ENCODE data around the gene SKAP1.
"Not testable (repeated sequence)": the region's sequence is repeated elsewhere in the genome, so short reads cannot be mapped to it uniquely, and the experiment has no call there.

The SKAP1 gene

GRCh38 chr17:48262982-48263730 lies 166.9 kb downstream of the SKAP1 start:
- no peak for TF ChIP-seq JUND (IDR thresholded peaks at IDR 0.05; ENCODE audit: low read depth)
- DNase-seq (ENCODE audit: low read depth in 1 of 2, low spot score in 1 of 2), result peak in 1 of 2 experiments; percentile 49
- in situ Hi-C loops (cut with HindIII; ENCODE audit: low pct_unique_long_range_greater_than_20kb, low sequenced_read_pairs), result no loop called here

GRCh38 chr17:48261297-48261880 lies 168.6 kb downstream of the SKAP1 start:
- in situ Hi-C loops (cut with HindIII; ENCODE audit: low pct_unique_long_range_greater_than_20kb, low sequenced_read_pairs), result no loop called here
- TF ChIP-seq JUND (IDR thresholded peaks at IDR 0.05; ENCODE audit: low read depth), result no peak
- peak in 1 of 2 experiments; percentile 67 for DNase-seq (ENCODE audit: low read depth in 1 of 2, low spot score in 1 of 2)

DNA sequence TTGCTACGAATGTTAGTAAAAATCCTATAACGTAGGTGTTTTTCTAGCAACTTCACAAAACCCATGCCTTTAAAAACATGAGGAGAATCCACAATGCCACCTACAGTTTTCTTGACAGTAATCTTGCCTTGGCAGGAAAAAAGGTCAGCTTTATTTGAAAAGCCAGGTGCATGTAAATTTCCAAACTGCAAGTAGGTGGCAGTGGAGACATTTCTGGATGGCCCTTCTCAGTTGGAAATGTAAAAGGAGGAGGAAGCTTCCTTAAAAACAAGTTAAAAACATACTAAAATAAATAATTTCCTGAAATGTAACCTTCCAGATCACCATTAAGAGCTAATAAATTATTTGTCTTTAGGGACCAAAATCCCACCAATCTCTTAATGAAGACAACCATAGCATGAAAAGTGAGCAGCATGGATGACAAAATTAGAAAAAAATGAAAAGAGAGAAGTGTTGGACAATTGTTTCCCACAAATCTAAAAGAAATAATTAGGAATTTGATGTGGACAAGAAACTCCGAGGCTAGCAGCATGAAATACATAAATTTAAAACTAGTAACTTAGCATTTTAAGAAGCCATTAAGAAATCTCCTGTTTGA lies 170.2 kb downstream of the SKAP1 start:
- no peak for TF ChIP-seq JUND (IDR thresholded peaks at IDR 0.05; ENCODE audit: low read depth)
- in situ Hi-C loops (cut with HindIII; ENCODE audit: low pct_unique_long_range_greater_than_20kb, low sequenced_read_pairs), result no loop called here
- peak; percentile 35 to 72 for DNase-seq (ENCODE audit: low read depth in 1 of 2, low spot score in 1 of 2)

DNA sequence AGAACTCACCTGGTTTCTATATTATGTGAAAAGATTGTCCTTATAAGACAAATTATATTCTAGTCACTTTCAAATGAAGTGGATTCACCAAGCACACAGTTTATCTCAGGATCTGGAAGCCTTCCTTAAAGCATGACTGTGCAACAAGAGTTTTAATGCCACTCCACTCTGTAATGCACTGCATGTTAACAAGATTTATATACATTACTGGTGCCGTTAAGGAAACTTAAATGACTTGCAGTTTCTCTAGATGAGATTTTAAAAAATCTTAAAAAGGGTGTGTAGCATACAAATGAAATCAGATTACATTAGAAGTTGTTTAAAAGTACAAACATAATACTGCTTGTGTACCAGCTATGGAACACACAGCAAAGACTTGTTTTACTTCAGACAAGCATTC lies 171.7 kb downstream of the SKAP1 start:
- DNase-seq (ENCODE audit: low read depth in 1 of 2, low spot score in 1 of 2), result no peak
- in situ Hi-C loops (cut with HindIII; ENCODE audit: low pct_unique_long_range_greater_than_20kb, low sequenced_read_pairs), result no loop called here
- no peak for TF ChIP-seq JUND (IDR thresholded peaks at IDR 0.05; ENCODE audit: low read depth)

DNA sequence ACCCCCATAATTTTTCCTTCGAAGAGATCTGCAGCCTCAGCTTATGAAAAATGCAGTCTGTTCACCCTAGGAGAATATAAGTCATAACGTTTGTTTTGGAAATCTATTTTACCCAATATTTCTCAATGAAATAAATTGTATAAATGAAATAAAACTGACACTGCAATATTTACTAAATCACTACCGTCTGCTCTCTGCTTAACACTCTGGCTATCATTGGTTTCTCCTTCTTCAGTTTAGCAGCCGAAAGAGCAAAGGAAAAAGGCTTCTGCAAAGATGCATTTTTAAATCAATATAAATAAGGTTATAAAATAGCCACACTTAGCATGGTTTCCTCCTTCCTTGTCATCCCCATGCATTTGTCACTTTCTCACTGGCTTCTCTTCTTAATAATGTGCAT lies 174.3 kb downstream of the SKAP1 start:
- no peak for DNase-seq (ENCODE audit: low read depth in 1 of 2, low spot score in 1 of 2)
- in situ Hi-C loops (cut with HindIII; ENCODE audit: low pct_unique_long_range_greater_than_20kb, low sequenced_read_pairs), result no loop called here
- no peak for TF ChIP-seq JUND (IDR thresholded peaks at IDR 0.05; ENCODE audit: low read depth)

DNA sequence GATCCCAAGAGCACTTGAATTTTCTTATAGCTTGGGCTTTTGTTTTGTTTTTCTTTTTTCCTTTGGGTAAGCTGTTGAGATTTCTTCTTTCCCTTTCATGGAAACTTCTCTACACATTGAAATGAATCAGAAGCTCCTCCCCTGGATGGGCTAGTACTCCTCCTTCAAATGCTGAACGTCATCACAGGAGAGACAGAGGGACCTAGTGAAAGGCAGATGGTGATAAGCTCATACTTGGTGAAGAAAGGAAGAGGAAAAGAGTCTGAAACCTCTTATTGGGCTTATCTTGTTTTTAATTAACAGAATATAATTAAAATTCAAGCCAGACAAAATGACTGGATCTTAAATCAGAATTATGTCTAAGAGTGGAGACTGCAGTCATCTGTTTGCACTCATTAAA lies 175.1 kb downstream of the SKAP1 start:
- in situ Hi-C loops (cut with HindIII; ENCODE audit: low pct_unique_long_range_greater_than_20kb, low sequenced_read_pairs), result no loop called here
- TF ChIP-seq JUND (IDR thresholded peaks at IDR 0.05; ENCODE audit: low read depth), result no peak
- DNase-seq (ENCODE audit: low read depth in 1 of 2, low spot score in 1 of 2), result no peak

DNA sequence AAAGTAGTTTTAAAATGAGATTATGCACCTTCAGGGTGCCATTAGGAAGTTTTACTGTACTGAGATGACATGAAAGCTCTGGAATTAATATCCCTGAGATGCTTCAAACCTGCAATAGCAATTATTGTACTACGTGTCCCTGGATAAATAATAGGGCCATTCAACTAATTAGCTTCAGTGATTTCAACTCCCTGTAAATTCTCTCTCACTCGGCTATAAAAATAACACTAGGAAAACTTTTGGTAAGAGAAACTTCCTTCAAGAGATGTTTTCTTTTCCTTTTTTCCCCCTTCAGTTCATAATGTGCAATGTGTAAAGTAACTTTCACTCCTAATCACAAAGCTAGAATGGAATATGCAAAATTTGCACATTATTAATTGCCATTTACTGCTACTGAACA lies 176.0 kb downstream of the SKAP1 start:
- in situ Hi-C loops (cut with HindIII; ENCODE audit: low pct_unique_long_range_greater_than_20kb, low sequenced_read_pairs), result no loop called here
- no peak for DNase-seq (ENCODE audit: low read depth in 1 of 2, low spot score in 1 of 2)
- TF ChIP-seq JUND (IDR thresholded peaks at IDR 0.05; ENCODE audit: low read depth), result no peak

GRCh38 chr17:48251950-48252349 lies 178.1 kb downstream of the SKAP1 start:
- in situ Hi-C loops (cut with HindIII; ENCODE audit: low pct_unique_long_range_greater_than_20kb, low sequenced_read_pairs), result no loop called here
- no peak for DNase-seq (ENCODE audit: low read depth in 1 of 2, low spot score in 1 of 2)
- no peak for TF ChIP-seq JUND (IDR thresholded peaks at IDR 0.05; ENCODE audit: low read depth)

GRCh38 chr17:48250949-48251348 lies 179.1 kb downstream of the SKAP1 start:
- DNase-seq (ENCODE audit: low read depth in 1 of 2, low spot score in 1 of 2), result no peak
- TF ChIP-seq JUND (IDR thresholded peaks at IDR 0.05; ENCODE audit: low read depth), result no peak
- in situ Hi-C loops (cut with HindIII; ENCODE audit: low pct_unique_long_range_greater_than_20kb, low sequenced_read_pairs), result no loop called here

DNA sequence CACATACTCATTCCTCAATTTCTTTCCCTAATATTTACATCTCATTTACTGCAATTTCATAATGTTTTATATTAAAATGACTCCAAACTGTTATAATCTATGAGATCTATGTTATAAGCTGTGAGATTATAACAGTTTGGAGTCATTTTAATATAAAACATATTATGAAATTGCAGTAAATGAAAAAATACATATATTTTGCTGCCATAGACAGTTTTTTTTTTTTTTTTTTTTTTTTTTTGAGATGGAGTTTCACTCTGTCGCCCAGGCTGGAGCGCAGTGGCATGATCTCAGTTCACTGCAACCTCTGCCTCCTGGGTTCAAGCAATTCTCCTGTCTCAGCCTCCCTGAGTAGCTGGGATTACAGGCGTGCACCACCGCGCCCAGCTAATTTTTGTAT lies 180.0 kb downstream of the SKAP1 start:
- DNase-seq (ENCODE audit: low read depth in 1 of 2, low spot score in 1 of 2); in situ Hi-C loops (cut with HindIII; ENCODE audit: low pct_unique_long_range_greater_than_20kb, low sequenced_read_pairs): not testable (repeated sequence)

GRCh38 chr17:48247603-48248002 lies 182.4 kb downstream of the SKAP1 start:
- in situ Hi-C loops (cut with HindIII; ENCODE audit: low pct_unique_long_range_greater_than_20kb, low sequenced_read_pairs), result no loop called here
- no peak for TF ChIP-seq JUND (IDR thresholded peaks at IDR 0.05; ENCODE audit: low read depth)
- no peak for DNase-seq (ENCODE audit: low read depth in 1 of 2, low spot score in 1 of 2)

DNA sequence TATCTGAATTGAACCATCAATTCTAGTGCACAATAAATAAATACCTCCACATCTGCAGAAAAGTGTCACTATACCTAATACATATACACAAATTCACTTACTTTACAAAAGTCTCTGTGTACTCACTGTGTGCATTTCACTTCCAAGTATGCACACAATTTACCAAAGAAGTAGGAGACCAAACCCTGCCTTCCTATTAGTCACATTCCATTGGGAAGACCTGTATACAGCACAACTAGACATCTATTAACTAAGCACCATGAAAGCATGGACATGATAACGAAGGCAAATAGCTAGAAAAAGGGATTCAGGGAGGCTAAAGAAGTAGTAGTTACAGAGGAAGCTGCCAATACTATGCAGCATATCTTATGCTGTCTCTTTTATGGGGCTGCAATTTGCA lies 183.0 kb downstream of the SKAP1 start:
- in situ Hi-C loops (cut with HindIII; ENCODE audit: low pct_unique_long_range_greater_than_20kb, low sequenced_read_pairs), result no loop called here
- no peak for TF ChIP-seq JUND (IDR thresholded peaks at IDR 0.05; ENCODE audit: low read depth)
- DNase-seq (ENCODE audit: low read depth in 1 of 2, low spot score in 1 of 2), result no peak

DNA sequence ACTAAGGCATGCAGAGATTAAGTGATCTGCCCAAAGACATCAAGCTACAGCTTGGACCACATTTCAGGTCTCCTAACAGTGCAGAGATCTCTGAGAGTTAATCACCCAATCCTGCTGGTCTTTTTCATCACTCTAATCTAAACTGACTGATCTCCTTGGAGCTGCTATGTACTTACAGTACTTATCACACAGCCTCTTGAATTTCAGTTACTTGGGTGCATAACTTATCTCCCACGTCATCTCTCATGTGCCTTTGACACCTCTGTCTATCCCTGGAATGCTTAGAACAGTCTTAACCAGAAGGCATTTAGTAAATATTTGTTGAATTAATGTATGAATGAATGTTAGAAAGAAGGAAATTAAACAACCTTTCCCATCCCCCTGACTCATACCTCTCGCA lies 183.4 kb downstream of the SKAP1 start:
- in situ Hi-C loops (cut with HindIII; ENCODE audit: low pct_unique_long_range_greater_than_20kb, low sequenced_read_pairs), result no loop called here
- DNase-seq (ENCODE audit: low read depth in 1 of 2, low spot score in 1 of 2), result no peak
- no peak for TF ChIP-seq JUND (IDR thresholded peaks at IDR 0.05; ENCODE audit: low read depth)

- DNase-seq (ENCODE audit: low read depth in 1 of 2, low spot score in 1 of 2); in situ Hi-C loops (cut with HindIII; ENCODE audit: low pct_unique_long_range_greater_than_20kb, low sequenced_read_pairs): not testable (repeated sequence)
Observed at GRCh38 chr17:48245465-48246033, 184.5 kb downstream of the SKAP1 start.

Data from T47D (cell line).